GM21423 (cell line): ENCODE results near the gene LRR1.
"Not testable (repeated sequence)": the region's sequence is repeated elsewhere in the genome, so short reads cannot be mapped to it uniquely, and the experiment has no call there.

Source experiments
- ATAC-seq: cut with Tn5 transposase; IDR thresholded peaks from one replicate; pipeline ENCODE4 v1.9.1; 2021; ENCODE audit warnings: mild to moderate bottlenecking, moderate library complexity; ENCODE audit not compliant: unreplicated experiment

The LRR1 gene, protein sequence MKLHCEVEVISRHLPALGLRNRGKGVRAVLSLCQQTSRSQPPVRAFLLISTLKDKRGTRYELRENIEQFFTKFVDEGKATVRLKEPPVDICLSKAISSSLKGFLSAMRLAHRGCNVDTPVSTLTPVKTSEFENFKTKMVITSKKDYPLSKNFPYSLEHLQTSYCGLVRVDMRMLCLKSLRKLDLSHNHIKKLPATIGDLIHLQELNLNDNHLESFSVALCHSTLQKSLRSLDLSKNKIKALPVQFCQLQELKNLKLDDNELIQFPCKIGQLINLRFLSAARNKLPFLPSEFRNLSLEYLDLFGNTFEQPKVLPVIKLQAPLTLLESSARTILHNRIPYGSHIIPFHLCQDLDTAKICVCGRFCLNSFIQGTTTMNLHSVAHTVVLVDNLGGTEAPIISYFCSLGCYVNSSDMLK

DNA sequence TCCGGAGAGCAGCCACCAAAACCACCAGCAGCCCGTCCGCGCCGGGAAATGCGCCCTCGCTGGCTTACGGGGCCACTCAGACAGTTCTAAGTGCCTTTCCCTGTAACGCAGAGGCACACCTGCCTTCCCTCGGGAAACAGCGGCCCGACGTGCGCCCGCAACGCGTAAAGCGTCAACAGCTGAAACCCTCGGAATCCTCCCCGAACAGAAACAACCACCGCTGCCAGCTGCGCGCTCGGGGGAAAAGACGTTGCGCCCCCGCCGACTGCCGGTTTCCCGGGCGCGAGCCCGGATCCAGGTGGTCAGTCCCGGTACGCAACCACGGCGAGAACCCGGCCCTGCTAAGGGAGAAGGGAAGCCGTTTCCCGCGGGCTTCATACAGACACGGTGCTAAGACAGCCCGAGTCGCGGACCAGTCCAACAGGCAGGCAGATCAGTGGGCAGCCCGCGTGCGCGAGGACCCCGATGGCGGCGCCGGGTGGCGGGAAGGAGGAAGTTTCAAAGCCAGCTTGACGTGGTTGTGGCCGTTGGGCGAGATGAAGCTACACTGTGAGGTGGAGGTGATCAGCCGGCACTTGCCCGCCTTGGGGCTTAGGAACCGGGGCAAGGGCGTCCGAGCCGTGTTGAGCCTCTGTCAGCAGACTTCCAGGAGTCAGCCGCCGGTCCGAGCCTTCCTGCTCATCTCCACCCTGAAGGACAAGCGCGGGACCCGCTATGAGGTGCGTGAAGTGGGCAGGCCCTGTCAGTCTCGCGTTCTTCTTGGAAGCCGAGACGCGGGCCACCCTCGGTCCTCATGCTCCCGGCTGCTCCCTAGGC is at the start of gene LRR1:
LRR1 (plus strand) TSS at position 456 of the 816 bp plus-strand sequence; CDS start at position 537, 81 bp downstream.
- ATAC-seq, result peak; percentile 49

DNA sequence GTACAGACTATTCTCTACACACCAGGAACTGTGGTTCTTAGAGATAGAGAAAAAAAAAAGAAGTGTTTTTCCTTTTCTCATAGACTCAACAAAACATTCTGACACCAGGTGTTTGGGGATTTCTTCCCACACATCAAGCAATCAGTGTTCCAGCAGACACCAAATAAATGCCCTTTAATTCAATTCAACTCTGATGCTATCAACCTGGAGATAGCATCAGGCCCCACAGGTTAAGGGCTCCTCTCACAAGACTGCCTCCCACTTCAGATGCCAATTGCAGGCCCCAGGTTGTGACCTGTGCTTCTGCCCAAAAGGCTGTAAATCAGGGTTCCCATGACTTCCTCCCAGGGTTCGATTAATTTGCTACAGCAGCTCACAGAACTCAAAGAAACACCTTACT is 49.3 kb upstream of the LRR1 start:
- no peak for ATAC-seq

DNA sequence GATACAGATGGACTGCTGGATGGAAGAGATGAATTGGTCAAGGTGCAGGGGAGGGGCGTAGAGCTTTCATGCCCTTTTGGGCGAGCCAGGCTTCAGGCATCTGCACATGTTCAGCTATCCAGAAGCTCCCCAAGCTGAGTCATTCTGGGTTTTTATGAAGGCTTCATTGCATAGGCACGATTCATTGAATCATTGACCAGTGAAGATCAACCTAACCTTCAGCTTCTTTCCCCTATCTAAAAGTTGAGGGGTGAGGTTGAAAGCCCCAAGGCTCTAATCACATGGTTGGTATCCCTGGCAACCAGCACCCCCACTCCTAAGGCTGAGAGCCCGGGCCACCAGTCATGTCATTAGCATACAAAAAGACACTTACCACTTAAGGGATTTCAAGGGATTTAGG is 48.9 kb upstream of the LRR1 start:
- no peak for ATAC-seq

DNA sequence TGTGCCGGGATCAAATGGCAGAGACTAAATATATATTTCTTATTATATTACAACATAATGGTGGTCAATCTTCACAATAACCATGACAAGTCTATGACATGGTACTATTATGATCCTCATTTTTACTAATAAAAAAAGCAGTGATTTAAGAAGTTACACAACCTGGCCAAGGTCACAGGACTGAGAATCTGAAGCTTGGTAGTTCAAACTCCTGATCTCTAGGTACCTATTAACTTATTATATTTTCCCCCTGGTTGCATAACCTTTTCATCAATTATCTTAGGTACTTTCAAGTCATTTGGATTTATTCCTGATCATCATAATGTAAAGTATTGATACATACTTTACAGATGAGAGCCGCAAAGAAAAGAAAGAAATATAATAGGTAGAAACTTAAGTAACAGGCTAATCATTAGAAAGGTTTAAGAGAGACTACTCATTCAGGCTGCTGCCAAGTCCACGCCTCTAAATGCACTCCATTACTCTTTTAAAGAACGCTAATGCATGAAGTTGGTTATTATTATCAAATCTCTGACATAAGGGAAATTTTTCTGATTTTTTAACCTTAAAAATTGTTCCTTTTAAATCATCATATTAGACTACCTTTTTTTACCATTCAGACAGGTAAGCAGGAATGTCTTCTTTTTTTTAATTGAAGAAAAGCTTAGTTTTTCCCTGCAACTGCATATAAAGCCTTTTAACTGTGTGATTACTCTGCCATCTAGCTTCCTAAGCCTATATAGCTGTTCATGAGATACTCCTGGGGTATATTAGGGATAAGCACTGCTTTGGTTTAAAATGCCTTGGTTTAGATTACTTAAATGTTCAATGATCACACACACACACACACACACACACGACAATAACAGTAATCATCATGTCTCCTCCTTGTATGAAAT is 48.2 kb upstream of the LRR1 start:
- ATAC-seq, result no peak

DNA sequence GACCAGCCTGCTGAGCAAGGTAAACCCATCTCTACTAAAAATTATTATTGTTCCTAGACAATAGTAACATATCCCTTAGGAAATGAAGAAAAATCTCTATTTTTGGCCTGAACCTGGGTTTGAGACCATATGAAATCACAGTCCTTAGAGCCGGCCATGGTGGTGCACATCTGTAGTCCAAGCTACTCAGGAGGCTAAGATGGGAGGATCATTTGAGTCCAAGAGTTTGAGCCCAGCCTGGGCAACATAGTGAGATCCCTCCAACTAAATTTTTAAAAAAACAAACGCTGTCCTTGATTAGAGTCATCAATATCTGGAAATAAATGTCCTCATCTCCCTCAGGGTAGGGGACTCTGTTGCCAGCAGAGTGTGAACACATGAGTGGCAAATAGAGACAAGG is 47.2 kb upstream of the LRR1 start:
- no peak for ATAC-seq

DNA sequence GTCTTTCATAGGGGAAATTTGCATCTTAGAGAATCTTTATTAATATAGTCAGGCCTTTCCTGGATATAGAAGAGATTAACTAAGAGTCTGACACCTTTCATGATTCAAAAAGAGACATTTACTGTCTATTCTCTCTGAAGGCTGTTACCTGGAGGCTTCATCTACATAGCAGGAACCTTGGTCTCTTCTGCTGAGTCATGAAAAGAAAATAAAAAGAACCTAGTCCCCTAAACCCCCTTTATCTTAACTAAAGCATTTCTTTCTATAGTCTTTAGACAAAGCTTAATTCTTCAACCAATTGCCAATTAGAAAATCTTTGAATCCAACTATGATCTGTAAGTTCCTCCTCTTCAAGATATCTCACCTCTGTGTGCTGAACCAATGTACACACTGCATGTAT is 45.6 kb upstream of the LRR1 start:
- ATAC-seq, result no peak

DNA sequence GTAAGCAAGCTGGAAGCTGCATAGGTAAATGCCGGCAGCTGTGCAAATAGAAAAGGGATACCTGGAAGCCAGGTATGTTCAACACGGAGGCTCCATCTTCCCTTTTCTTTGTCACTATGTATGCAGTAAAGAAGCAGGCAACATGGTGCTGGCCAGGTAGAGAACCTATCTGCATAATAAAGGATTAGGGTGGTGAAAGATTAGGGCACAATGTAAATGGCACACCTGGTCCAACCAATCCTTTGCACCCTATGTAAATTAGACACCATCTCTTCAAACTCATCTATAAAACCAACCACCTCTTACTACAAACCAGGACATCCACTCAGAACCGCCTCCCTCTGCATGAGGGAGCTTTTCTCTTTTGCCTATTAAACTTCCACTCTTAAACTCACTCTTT is 44.8 kb upstream of the LRR1 start:
- ATAC-seq, result no peak

DNA sequence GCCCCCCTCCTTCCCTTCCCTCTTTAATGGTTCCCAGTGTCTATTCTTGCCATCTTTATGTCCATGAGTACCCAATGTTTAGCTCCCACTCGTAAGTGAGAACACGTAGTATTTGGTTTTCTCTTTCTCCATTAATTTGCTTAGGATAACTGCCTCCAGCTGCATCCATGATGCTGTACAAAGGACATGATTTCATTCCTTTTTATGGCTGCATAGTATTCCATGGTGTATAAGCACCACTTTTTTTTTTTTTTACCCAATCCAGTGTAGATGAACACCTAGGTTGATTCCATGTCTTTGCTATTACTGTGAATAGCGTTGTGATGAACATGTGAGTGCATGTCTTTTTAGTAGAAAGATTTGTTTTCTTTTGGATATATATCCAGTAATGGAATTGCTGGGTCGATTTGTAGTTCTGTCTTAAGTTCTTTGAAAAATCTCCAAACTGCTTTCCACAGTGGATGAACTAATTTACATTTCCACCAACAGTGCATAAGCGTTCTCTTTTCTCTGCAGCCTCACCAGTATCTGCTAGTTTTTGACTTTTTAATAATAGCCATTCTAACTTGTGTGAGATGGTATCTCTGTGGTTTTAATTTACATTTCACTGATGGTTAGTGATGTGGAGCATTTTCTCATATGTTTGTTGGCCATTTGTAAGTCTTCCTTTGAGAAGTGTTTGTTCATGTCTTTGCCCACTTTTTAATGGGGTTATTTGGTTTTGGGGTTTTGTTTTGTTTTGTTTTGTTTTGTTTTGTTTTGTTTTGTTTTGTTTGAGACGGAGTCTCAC is 38.6 kb upstream of the LRR1 start:
- no peak for ATAC-seq

DNA sequence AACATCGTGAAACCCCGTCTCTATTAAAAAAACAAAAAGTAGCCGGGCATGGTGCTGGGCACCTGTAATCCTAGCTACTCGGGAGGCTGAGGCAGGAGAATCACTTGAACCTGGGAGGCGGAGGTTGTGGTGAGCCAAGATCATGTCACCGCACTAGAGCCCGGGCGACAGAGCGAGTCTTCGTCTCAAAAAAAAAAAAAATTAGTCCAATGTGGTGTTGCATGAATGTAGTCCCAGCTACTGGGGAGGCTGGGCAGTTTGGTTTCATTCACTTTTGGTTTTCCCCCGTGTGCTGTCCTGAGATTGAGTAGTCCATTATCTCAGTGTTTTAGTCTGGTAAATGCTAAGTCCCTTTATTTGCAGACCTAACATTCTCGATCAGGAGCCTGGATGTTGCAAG is 32.0 kb upstream of the LRR1 start:
- no peak for ATAC-seq

DNA sequence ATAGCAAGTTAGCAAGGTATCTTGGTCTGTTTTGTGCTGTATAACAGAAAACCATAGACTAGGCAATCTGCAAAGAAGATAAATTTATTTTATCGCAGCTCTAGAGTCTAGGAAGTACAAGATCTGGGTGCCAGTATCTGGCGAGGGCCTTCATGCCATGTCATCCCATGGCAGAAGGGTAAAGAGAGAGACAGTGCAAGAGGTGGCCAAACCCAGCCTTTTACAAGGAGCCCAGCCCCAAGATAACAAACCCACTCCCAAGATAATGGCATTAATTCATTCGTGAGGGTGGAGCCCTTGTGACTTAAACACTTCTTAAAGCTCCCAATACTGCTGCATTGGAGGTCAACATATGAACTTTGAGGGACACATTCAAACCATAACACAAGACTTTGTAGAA is 29.5 kb upstream of the LRR1 start:
- ATAC-seq, result no peak

DNA sequence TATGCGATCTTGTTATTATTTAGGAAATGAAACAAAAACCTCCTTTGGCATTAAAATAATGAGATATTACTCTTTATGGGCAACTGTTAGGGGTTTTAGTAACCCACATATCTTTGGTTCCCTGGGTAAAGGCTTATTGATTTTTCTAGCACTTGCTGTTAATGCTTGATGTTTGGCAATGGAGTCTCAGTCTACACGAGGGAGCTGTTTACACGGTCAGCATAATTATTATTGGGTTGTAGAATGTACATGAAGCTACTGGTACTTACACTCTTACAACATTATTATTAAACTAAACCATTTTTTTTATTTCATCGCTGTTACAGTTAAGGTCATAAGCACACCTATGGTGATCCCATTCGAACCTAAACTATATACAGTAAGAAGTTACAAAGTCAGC is 24.7 kb upstream of the LRR1 start:
- ATAC-seq, result no peak

DNA sequence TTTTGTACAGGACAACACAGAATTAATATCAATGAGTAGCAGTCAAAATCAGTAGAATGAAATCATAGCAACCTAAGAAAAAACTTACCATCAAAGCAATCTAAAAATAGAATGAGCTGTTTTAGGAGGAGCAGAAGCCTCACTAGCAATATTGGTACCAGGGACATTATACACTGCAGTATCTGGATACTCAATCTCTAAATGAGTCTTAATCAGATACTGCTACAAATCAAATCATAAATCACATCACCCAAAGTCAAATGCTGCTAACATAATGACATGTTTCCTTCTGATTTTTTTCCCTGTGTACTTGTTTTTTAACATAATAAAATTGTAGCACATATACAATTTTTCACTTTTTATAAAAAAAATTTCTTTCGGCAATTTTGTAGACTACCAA is 20.6 kb upstream of the LRR1 start:
- ATAC-seq, result no peak

DNA sequence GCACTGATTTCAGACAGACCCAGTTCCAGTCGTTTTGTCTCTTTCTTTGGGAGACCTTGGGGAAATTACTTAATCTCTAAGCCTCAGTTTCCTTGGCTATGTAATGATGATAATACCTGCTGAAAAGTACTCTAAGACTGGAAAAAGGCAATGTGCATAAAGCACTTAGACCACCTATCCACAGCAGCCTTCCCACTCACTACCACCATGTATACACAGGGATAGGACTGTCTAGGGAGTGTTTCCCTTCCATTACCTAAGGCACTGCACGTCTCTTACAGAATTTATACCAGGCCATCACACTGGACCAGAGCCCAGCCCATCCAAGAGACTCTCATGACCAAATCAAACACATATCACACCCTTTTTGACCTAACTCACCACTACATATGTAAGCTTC is 18.9 kb upstream of the LRR1 start:
- no peak for ATAC-seq

DNA sequence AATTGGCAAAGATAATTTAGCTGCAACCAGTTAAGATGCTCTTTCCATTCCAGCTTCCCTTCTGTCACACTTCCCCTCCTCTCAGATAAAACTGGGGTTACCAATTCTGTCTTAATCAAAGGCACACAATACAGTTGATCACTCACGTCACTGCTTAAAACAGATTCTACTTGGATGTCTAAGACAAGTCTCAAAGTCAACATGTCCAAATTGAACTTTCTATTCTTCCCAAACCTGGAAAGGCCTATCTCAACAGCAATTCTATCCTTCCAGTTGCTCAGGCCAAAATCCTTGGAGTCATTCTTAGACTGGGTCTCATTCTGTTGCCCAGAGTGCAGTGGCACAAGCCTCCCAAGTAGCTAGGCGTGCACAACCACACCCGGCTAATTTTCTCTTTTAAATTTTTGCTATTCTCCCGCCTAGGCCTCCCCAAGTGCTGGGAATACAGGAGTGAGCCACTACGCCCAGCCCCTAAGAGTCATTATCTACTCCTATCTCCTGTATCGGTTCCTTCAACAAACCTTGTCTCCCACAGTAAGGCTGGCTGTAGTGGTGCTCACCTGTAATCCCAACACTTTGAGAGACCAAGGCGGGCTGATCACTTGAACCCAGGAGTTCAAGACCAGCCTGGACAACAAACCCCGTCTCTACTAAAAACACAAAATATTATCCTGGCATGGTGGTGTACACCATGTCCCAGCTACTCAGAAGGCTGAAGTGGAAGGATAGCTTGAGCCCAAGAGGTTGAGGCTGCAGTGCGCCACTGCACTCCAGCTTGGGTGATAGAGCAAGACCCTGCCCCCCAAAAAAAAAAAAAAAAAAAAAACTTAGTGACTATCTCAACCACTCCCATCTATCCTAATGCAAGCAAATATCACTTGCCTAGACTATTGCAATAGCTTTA is 17.3 kb upstream of the LRR1 start:
- no peak for ATAC-seq

DNA sequence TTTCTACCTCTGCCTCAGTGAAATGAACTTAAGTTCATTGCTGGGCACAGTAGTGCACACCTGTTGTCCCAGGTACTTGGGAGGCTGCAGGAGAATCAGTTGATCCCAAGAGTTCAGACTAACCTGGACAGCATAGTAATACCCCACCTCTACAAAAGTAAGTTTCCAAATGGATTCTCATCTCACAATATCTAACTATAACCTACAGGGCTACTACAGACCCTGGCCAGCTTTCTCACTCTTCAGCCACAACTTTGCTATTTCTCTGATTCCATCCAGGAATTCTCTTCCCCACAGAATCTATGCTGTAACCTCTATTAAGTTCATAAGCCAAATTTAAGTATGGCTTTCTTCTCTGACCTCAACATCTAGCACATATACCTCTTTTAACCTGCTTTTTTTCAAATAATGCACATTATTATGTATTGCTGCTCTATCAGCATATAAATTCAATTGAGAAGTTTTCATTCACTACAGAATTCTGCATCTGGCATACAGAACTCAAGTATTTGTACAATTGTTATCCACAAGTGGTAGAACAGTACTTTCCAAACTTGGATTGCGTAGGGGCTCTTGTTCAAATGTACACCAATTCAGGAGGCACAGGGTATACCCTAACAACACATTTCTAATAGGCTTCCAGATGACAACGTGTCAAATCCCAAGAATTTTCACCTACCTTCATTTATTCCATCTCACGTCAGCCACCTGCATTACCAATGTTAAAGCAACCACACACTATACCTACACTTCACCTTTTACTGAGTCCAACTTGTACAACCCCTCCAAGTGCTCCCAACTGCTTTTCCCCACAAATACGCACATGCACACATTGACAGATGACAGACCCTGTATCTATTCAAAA is 16.4 kb upstream of the LRR1 start:
- ATAC-seq, result no peak

DNA sequence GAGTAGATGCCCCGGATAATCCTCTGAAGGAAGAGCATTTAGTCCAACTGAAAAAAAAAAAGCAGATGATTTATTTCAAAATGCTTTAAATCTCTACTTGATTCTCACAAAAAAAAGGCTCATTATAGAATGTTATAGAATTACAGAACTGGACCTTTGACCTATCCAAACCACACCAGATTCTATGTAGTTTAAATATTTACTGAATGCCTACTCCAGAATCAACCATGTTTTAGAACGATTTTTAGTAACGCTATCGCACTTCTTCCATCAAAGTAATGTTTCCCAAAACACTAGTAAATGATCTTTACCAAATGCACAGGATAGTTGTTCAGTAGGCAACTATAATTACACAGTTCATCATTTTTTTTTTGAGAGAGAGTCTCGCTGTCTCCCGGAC is 15.1 kb upstream of the LRR1 start:
- no peak for ATAC-seq

DNA sequence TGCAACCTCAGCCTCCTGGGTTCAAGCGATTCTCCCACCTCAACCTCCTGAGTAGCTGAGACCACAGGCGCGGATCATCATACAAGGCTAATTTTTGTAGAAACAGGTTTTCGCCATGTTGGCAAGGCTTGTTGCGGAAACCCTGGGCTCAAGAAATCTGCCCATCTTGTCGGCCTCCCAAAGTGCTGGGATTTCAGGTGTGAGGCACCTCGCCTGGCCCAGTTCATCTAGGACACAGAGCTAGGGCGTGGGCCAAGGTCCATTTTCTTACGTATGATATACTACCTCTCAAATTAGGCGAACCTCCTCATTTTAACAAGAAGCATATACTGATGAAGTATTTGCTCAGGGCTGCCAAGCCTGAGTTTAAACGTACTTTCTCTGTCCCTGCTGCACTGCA is 14.7 kb upstream of the LRR1 start:
- ATAC-seq, result no peak

DNA sequence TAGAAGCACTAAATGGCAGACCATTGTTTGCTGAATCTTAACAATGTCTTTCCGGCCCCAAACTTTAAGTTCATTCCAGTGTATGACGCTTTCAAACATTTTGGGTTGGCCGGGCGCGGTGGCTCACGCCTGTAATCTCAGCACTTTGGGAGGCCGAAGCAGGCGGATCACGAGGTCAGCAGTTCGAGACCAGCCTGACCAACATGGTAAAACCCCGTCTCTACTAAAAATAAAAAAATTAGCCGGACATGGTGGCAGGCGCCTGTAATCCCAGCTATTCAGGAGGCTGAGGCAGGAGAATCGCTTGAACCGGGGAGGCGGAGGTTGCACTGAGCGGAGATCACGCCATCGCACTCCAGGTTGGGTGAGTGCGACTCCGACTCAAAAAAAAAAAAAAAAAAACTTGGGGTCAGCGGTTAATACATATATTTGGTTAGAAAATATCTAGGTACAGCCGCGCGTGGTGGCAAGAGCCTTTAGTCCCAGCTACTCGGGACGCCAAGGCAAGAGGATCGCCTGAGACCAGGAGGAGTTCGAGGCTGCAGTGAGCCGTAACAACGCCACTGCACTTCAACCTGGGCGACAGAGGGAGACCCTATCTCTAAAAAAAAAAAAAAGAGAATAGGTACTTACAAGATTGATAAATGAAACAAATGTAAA is 13.6 kb upstream of the LRR1 start:
- ATAC-seq, result not testable (repeated sequence)
